ENCODE measurements around the gene EPHA3. TPM values are rescaled to one million over a fixed set of nuclear protein-coding genes. Genes with fewer than 3 reads are reported as not detected.

Gene EPHA3
- total and polyA plus RNA-seq, 10 of the 15 experiments (the other 5 are each of a cell fraction or from before 2014, with no cell fraction given) = 0.03 to 39.0 (median 0.07) TPM; not detected in 4

DNA sequence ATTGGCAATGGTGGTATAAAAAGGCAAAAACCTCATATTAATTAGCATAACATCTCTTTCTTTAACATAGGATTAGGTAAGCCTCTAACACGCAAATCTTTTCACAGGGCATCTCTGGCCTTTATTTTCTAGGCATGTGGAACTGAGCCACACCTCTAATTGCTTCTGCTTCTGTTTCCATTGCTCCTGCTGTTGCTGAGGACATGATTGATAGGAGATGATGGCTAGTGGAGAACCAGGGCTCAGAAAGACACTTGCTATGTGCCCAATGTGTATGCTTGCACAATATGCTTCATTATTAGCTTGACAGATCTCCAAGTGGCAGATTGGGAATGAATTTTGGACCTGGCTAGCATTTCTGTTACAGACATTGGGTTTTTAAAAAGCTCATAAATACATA lies 114.5 kb downstream of the EPHA3 start:
- Histone ChIP-seq H3K9me3 (replicated peaks; ENCODE audit: control insufficient read depth, insufficient read depth, low read length) (no peaks in the 10 kb centered on the region), H3K4me2 (ENCODE audit: control insufficient read depth, insufficient read depth) (no peak overlapping the region), H2AFZ (ENCODE audit: control insufficient read depth, low read depth, low read length) (no peak overlapping the region), H4K20me1 (ENCODE audit: control insufficient read depth, insufficient read depth) (no peaks in the 10 kb centered on the region), H3K27ac (ENCODE audit: control insufficient read depth, insufficient read depth) (no peak overlapping the region), H3K4me3 (no peak overlapping the region), H3K9ac (ENCODE audit: control insufficient read depth, insufficient read depth, low read length) (no peak overlapping the region), H3K36me3 (ENCODE audit: control insufficient read depth in 2 of 2, insufficient read depth in 2 of 2, low read length in 1 of 2) (no peaks in the 10 kb centered on the region), H3K27me3 (replicated peaks in 1 of 2; ENCODE audit: control insufficient read depth in 2 of 2, insufficient read depth in 2 of 2, low read length in 1 of 2) (no peaks in the 10 kb centered on the region), H3K4me1 (ENCODE audit: control insufficient read depth, insufficient read depth, low read length) (no peaks in the 10 kb centered on the region), H3K79me2 (ENCODE audit: control insufficient read depth, insufficient read depth, low read length) (no peaks in the 10 kb centered on the region)
- ChIA-PET POLR2A (no interaction called here), CTCF (no interaction called here), RAD21 (ENCODE audit: unreplicated experiment) (no interaction called here), SMC1A (ENCODE audit: uncharacterized antibody, unreplicated experiment) (no interaction called here)
- DNase-seq (ENCODE audit: low read depth, low spot score) (no peak), ATAC-seq (no peak), FAIRE-seq (no peak)
- TF ChIP-seq, protein P1, sequence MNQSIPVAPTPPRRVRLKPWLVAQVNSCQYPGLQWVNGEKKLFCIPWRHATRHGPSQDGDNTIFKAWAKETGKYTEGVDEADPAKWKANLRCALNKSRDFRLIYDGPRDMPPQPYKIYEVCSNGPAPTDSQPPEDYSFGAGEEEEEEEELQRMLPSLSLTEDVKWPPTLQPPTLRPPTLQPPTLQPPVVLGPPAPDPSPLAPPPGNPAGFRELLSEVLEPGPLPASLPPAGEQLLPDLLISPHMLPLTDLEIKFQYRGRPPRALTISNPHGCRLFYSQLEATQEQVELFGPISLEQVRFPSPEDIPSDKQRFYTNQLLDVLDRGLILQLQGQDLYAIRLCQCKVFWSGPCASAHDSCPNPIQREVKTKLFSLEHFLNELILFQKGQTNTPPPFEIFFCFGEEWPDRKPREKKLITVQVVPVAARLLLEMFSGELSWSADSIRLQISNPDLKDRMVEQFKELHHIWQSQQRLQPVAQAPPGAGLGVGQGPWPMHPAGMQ (IDR thresholded peaks at IDR 0.05; ENCODE audit: borderline replicate concordance) = no peak
- TF ChIP-seq SP1 (IDR thresholded peaks at IDR 0.05; ENCODE audit: low read depth, low read length) (no peak), ZNF274 (IDR thresholded peaks at IDR 0.05; ENCODE audit: insufficient read depth, insufficient read length) (no peak), EGR1 (IDR thresholded peaks at IDR 0.05; ENCODE audit: borderline replicate concordance in 1 of 2, low read depth in 2 of 2, low read length in 2 of 2) (no peak), NFYA (IDR thresholded peaks at IDR 0.05; ENCODE audit: borderline replicate concordance, low read depth, low read length) (no peak), ZNF207 (IDR thresholded peaks at IDR 0.05; ENCODE audit: borderline replicate concordance) (no peak), NR2C1 (IDR thresholded peaks at IDR 0.05) (no peak), SMAD1 (IDR thresholded peaks at IDR 0.05; ENCODE audit: low read depth, partially characterized antibody) (no peak), SPI1 (IDR thresholded peaks at IDR 0.05; ENCODE audit: borderline replicate concordance, insufficient read depth, low read depth, low read length) (no peak)
- TF ChIP-seq, protein P2, sequence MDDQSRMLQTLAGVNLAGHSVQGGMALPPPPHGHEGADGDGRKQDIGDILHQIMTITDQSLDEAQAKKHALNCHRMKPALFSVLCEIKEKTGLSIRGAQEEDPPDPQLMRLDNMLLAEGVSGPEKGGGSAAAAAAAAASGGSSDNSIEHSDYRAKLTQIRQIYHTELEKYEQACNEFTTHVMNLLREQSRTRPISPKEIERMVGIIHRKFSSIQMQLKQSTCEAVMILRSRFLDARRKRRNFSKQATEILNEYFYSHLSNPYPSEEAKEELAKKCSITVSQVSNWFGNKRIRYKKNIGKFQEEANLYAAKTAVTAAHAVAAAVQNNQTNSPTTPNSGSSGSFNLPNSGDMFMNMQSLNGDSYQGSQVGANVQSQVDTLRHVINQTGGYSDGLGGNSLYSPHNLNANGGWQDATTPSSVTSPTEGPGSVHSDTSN (IDR thresholded peaks at IDR 0.05; ENCODE audit: insufficient replicate concordance, low read depth, low read length) = no peak
- intact Hi-C loops (cut with micrococcal nuclease; ENCODE audit: unreplicated experiment) (no loop called here), in situ Hi-C loops (cut with MboI) (no loop called here)
- WGBS (ENCODE audit: insufficient coverage, insufficient replicate concordance, low lambda C conversion rate, missing lambda C conversion rate) = 0% methylated on average over 1 of the region's 1 CpG
- no TSS peak for BruUV-seq (replicated peaks)

Measured in GM12878 (cell line).